Mesenchymal stem cell (in vitro differentiated cells and primary cell): ENCODE results near the gene FAM200C.
A peak's percentile ranks its signal among the peaks of the same experiment; 100 is the strongest.
"Not testable (repeated sequence)": the region's sequence is repeated elsewhere in the genome, so short reads cannot be mapped to it uniquely, and the experiment has no call there.

ENCODE experiments used
- DNase-seq: peaks from one replicate; pipeline ENCODE4 v3.0.0-alpha.2; 2013
- H2AFZ ChIP-seq: one replicate; pipeline ENCODE4 v1.6.1; 2013; ENCODE audit warnings: low read depth, mild to moderate bottlenecking, control low read depth, inconsistent platforms, low read length, moderate library complexity
- H2AK5ac ChIP-seq: 2 replicates; pipeline ENCODE4 v1.6.1; 2013; ENCODE audit warnings: low read length, moderate library complexity, mild to moderate bottlenecking, inconsistent platforms; ENCODE audit not compliant: severe bottlenecking
- H2BK120ac ChIP-seq: one replicate; pipeline ENCODE4 v1.6.1; 2013; ENCODE audit warnings: low read depth, mild to moderate bottlenecking, inconsistent platforms, low read length, moderate library complexity
- H2BK12ac ChIP-seq, 2 experiments: one replicate each; pipeline ENCODE4 v1.6.1; 2013; ENCODE audit warnings: inconsistent platforms in 2 of 2, low read length in 2 of 2, mild to moderate bottlenecking in 2 of 2, moderate library complexity in 2 of 2, control low read depth in 1 of 2
- H2BK15ac ChIP-seq: one replicate; pipeline ENCODE4 v1.6.1; 2013; ENCODE audit warnings: mild to moderate bottlenecking, low read depth, inconsistent platforms; ENCODE audit not compliant: poor library complexity, severe bottlenecking
- H2BK5ac ChIP-seq: 2 replicates; pipeline ENCODE4 v1.6.1; 2013; ENCODE audit warnings: low read depth, mild to moderate bottlenecking, low read length, control low read depth, inconsistent platforms; ENCODE audit not compliant: poor library complexity, severe bottlenecking
- H3K14ac ChIP-seq, 2 experiments: one replicate each; pipeline ENCODE4 v1.6.1; 2013; ENCODE audit warnings: inconsistent platforms in 2 of 2, low read length in 2 of 2, control low read depth in 1 of 2, mild to moderate bottlenecking in 1 of 2, moderate library complexity in 1 of 2
- H3K18ac ChIP-seq, 2 experiments: one replicate each; pipeline ENCODE4 v1.6.1; 2013; ENCODE audit warnings: inconsistent platforms in 2 of 2, low read length in 2 of 2, control low read depth in 1 of 2, low read depth in 1 of 2, mild to moderate bottlenecking in 1 of 2
- H3K23ac ChIP-seq, 2 experiments: one replicate each; pipeline ENCODE4 v1.6.1; 2013; ENCODE audit warnings: inconsistent platforms in 2 of 2, low read length in 2 of 2, mild to moderate bottlenecking in 2 of 2, moderate library complexity in 2 of 2, control low read depth in 1 of 2
- H3K27ac ChIP-seq: 2 replicates; pipeline ENCODE4 v1.5.1; 2013; ENCODE audit warnings: mild to moderate bottlenecking, moderate library complexity, low read length, control low read depth, inconsistent platforms; ENCODE audit not compliant: poor library complexity, severe bottlenecking
- H3K27me3 ChIP-seq, 2 experiments: 2 replicates each; pipeline versions ENCODE4 v1.6.1 to v1.7.0; 2013; ENCODE audit warnings: low read length in 2 of 2, mild to moderate bottlenecking in 2 of 2, moderate library complexity in 2 of 2, control low read depth in 1 of 2, inconsistent platforms in 1 of 2; ENCODE audit not compliant: control insufficient read depth in 1 of 2, insufficient read depth in 1 of 2
- H3K36me3 ChIP-seq, 2 experiments: 2 replicates each; pipeline versions ENCODE4 v1.6.1 to v1.7.0; 2013; ENCODE audit warnings: low read length in 2 of 2, control low read depth in 1 of 2, inconsistent platforms in 1 of 2, low read depth in 1 of 2, mild to moderate bottlenecking in 1 of 2; ENCODE audit not compliant: insufficient read depth in 2 of 2, control insufficient read depth in 1 of 2
- H3K4ac ChIP-seq, 2 experiments: one replicate each; pipeline ENCODE4 v1.6.1; 2013; ENCODE audit warnings: inconsistent platforms in 2 of 2, low read length in 2 of 2, mild to moderate bottlenecking in 2 of 2, moderate library complexity in 2 of 2, control low read depth in 1 of 2, low read depth in 1 of 2
- H3K4me1 ChIP-seq: 2 replicates; pipeline ENCODE4 v1.6.1; 2013; ENCODE audit warnings: low read depth, low read length, control low read depth; ENCODE audit not compliant: control insufficient read depth, insufficient read depth
- H3K4me2 ChIP-seq: 2 replicates; pipeline ENCODE4 v1.6.1; 2013; ENCODE audit warnings: low read length, mild to moderate bottlenecking, inconsistent platforms; ENCODE audit not compliant: poor library complexity, severe bottlenecking
- H3K4me3 ChIP-seq, 2 experiments: 2 replicates each; pipeline versions ENCODE4 v1.5.1 to v1.7.0; 2013; ENCODE audit warnings: low read length in 2 of 2, mild to moderate bottlenecking in 2 of 2, control low read depth in 1 of 2, low read depth in 1 of 2; ENCODE audit not compliant: insufficient read depth in 1 of 2
- H3K79me1 ChIP-seq: replicated peaks from 2 replicates; pipeline ENCODE4 v1.6.1; 2013; ENCODE audit warnings: mild to moderate bottlenecking, control low read depth, low read length, inconsistent platforms; ENCODE audit not compliant: poor library complexity, severe bottlenecking
- H3K9ac ChIP-seq: 2 replicates; pipeline ENCODE4 v1.7.0; 2013; ENCODE audit warnings: mild to moderate bottlenecking, low read length, moderate library complexity
- H3K9me3 ChIP-seq: 2 replicates; pipeline ENCODE4 v1.7.0; 2013; ENCODE audit warnings: mild to moderate bottlenecking, low read length; ENCODE audit not compliant: control insufficient read depth
- H4K8ac ChIP-seq: one replicate; pipeline ENCODE4 v1.6.1; 2013; ENCODE audit warnings: inconsistent platforms, mild to moderate bottlenecking, low read length, moderate library complexity
- H4K91ac ChIP-seq: one replicate; pipeline ENCODE4 v1.6.1; 2013; ENCODE audit warnings: mild to moderate bottlenecking, low read length, inconsistent platforms
- WGBS: methylation state at CpG from one replicate; pipeline ENCODE4 v1.1.7; 2013; ENCODE audit warnings: mixed read lengths; 5-methylcytosine and 5-hydroxymethylcytosine counted together

Gene FAM200C

DNA sequence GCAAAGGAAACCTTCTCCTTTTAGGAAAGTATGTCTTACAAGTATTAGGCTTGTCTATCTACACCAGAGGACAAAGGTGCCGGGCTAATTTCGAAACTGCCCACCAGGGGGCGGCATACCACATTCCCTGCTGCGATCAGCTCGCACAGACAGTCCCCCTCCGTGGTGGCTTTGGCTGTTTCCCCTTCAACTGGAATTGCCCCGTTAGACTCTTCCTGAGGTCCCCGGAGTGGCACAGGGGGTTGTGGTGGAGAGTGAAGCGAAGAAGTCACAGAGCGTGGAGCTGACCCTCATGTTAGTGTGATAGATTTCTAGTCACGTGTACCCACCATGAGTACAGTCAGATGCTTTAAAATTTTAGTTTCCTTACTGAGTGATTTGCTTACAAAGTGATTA, 39.3 kb upstream of the FAM200C start:
- H3K27me3 ChIP-seq, result peaks cover 0 to 14% of the 10 kb centered on the region in 2 experiments
- H3K36me3 ChIP-seq, result no peaks in the 10 kb centered on the region
- H3K9ac ChIP-seq, result peak overlapping the region; percentile 91
- no peak overlapping the region for H2BK120ac ChIP-seq
- H2BK5ac ChIP-seq, result no peak overlapping the region
- no peak overlapping the region for H2AK5ac ChIP-seq
- no peak overlapping the region for H3K23ac ChIP-seq
- H3K79me1 ChIP-seq, result no peaks in the 10 kb centered on the region
- peak; percentile 75 for DNase-seq
- H3K18ac ChIP-seq, result no peak overlapping the region
- no peaks in the 10 kb centered on the region for H3K9me3 ChIP-seq
- peak overlapping the region; percentile 45 to 85 for H3K4me3 ChIP-seq
- no peak overlapping the region for H4K91ac ChIP-seq
- peak overlapping the region; percentile 94 for H2AFZ ChIP-seq
- H3K4ac ChIP-seq, result no peak overlapping the region
- WGBS, result 8% methylated on average over 11 of the region's 11 CpGs
- H3K27ac ChIP-seq, result no peak overlapping the region
- H3K4me2 ChIP-seq, result peak overlapping the region; percentile 63
- H4K8ac ChIP-seq, result no peak overlapping the region
- no peak overlapping the region for H2BK15ac ChIP-seq
- H2BK12ac ChIP-seq, result peak overlapping the region in 1 of 2 experiments; percentile 82
- H3K4me1 ChIP-seq, result peaks cover 3% of the 10 kb centered on the region
- no peak overlapping the region for H3K14ac ChIP-seq

DNA sequence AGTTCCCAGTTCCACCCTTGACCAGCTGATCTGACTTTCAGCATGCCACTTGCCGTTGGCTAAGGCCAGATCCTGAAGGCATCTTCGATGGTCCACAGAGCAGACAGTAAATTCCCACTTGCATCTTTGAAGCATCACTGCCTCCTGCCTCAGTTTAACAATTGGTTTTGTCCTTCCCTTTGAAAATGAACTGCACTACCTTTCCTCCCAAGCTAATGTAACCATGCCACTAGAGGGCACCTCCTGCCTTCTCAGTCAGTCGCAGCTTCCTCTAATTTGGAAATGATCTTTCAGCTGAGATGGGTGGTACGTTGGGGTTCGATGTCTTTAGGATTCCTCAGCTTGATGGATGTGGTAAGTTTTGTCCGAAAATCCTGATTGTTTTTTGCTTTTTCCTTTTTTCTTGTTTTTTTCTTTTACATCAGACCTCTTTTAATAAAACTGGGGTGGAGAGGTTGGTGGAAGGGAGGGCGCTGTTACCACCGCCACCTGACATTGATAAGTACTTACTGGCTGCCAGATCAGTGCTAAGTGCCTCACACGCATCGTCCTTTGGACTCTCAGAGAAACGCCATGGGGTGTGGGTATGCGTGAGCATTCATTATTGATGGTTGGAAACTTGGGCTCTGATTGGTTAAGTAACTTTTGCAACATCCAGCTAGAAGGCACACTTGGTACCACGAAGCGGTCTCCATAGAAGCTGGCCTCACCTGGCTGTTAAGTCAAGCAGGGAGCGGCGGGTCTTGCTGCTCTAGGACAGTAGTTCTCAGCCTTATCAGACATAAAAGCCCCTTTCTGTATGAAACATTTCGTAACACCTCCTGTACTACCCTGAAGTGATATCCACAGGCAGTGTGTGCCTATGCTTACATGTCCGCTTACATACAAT, 38.7 kb upstream of the FAM200C start:
- H2BK5ac ChIP-seq, result no peak overlapping the region
- no peak overlapping the region for H3K18ac ChIP-seq
- no peak overlapping the region for H2BK12ac ChIP-seq
- H4K91ac ChIP-seq, result no peak overlapping the region
- H3K14ac ChIP-seq, result no peak overlapping the region
- H3K4me3 ChIP-seq, result peak overlapping the region in 1 of 2 experiments; percentile 85
- DNase-seq, result peak; percentile 60
- H3K23ac ChIP-seq, result no peak overlapping the region
- H3K4ac ChIP-seq, result no peak overlapping the region
- peaks cover 0 to 14% of the 10 kb centered on the region in 2 experiments for H3K27me3 ChIP-seq
- 16% methylated on average over 16 of the region's 18 CpGs for WGBS
- H4K8ac ChIP-seq, result peak overlapping the region; percentile 42
- H3K9me3 ChIP-seq, result no peaks in the 10 kb centered on the region
- no peaks in the 10 kb centered on the region for H3K36me3 ChIP-seq
- peak overlapping the region; percentile 91 for H3K9ac ChIP-seq
- H2AK5ac ChIP-seq, result no peak overlapping the region
- H3K4me2 ChIP-seq, result peak overlapping the region; percentile 63
- no peak overlapping the region for H2BK15ac ChIP-seq
- H2BK120ac ChIP-seq, result no peak overlapping the region
- H3K27ac ChIP-seq, result no peak overlapping the region
- no peaks in the 10 kb centered on the region for H3K79me1 ChIP-seq
- H2AFZ ChIP-seq, result peak overlapping the region; percentile 64
- peaks cover 6% of the 10 kb centered on the region for H3K4me1 ChIP-seq

DNA sequence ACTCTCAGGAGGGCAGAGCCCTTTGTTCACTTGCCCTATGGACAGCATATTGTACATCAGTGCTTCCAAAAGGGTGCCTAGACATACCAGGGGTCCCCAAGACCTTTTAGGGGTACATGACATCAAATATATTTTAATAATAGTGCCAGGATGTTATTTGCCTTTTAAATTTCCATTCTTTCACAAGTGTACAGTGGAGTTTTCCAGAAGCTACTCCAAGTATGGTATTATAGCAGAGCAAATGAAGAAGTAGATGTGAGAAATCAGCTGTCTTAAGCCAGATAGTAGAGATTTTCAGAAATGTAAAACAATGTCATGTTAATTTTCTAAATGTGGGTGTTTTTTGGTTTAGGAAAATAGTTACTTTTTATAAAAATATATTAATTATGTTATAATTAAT, 37.4 kb upstream of the FAM200C start:
- H3K79me1 ChIP-seq, result no peaks in the 10 kb centered on the region
- H2BK5ac ChIP-seq, result no peak overlapping the region
- H3K27me3 ChIP-seq, result peaks cover 0 to 14% of the 10 kb centered on the region in 2 experiments
- H3K4me3 ChIP-seq, result no peak overlapping the region
- H3K4ac ChIP-seq, result no peak overlapping the region
- no peak overlapping the region for H2BK15ac ChIP-seq
- H4K91ac ChIP-seq, result no peak overlapping the region
- H3K4me1 ChIP-seq, result peaks cover 14% of the 10 kb centered on the region
- H2BK12ac ChIP-seq, result no peak overlapping the region
- no peaks in the 10 kb centered on the region for H3K36me3 ChIP-seq
- DNase-seq, result no peak
- no peak overlapping the region for H2BK120ac ChIP-seq
- no peak overlapping the region for H3K23ac ChIP-seq
- H3K14ac ChIP-seq, result no peak overlapping the region
- no peaks in the 10 kb centered on the region for H3K9me3 ChIP-seq
- H3K9ac ChIP-seq, result no peak overlapping the region
- no peak overlapping the region for H3K18ac ChIP-seq
- H2AK5ac ChIP-seq, result no peak overlapping the region
- no peak overlapping the region for H2AFZ ChIP-seq
- no peak overlapping the region for H4K8ac ChIP-seq
- no peak overlapping the region for H3K27ac ChIP-seq
- H3K4me2 ChIP-seq, result no peak overlapping the region

DNA sequence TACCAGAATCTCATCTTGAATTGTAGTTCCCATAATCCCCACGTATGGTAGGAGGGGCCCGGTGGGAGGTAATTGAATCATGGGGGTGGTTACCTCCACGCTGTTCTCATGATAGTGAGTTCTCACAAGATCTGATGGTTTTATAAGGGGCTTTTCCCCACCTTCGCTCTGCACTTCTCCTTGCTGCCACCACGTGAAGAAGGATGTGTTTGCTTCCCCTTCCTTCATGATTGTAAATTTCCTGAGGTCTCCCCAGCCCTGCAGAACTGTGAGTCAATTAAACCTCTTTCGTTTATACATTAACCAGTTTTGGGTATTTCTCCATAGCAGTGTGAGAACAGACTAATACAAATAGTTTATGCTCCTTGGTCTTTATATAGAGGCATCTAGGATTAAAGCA, 36.8 kb upstream of the FAM200C start:
- H2AFZ ChIP-seq, H3K18ac ChIP-seq, H4K91ac ChIP-seq, H2BK12ac ChIP-seq, H2BK120ac ChIP-seq, H3K79me1 ChIP-seq, H3K27ac ChIP-seq, H3K23ac ChIP-seq, H4K8ac ChIP-seq, H3K14ac ChIP-seq, H3K36me3 ChIP-seq, H3K9ac ChIP-seq, H2AK5ac ChIP-seq, H3K4ac ChIP-seq, H2BK5ac ChIP-seq, H3K4me2 ChIP-seq, DNase-seq, H3K9me3 ChIP-seq, H3K4me3 ChIP-seq, H2BK15ac ChIP-seq: not testable (repeated sequence)
- H3K4me1 ChIP-seq, result peaks cover 14% of the 10 kb centered on the region
- WGBS, result 56% methylated on average over 5 of the region's 6 CpGs
- peaks cover 0 to 14% of the 10 kb centered on the region in 2 experiments for H3K27me3 ChIP-seq
